Activated CD8-positive, alpha-beta T cell treated with anti-CD3 and anti-CD28 coated beads, Interleukin-2, amount 10 ng/mL, durations not matched to agents 7 days and 5 days (primary cell): ENCODE results near the gene KRTAP10-9. TPM values are rescaled to one million over a fixed set of nuclear protein-coding genes. Genes with fewer than 3 reads are reported as not detected.
A peak's percentile ranks its signal among the peaks of the same experiment; 100 is the strongest.
"Not testable (repeated sequence)": the region's sequence is repeated elsewhere in the genome, so short reads cannot be mapped to it uniquely, and the experiment has no call there.

Experiments used
- ATAC-seq: fragments of 150-1000 bp; cut with Tn5 transposase; one replicate; pipeline ENCODE4 v1.10.0; 2021; ENCODE audit warnings: moderate library complexity
- CTCF ChIA-PET: fragments of 350-600 bp; sonication (Branson Sonifier 250); formaldehyde crosslinking; loops from one replicate; lab custom pipeline; 2021; ENCODE audit warnings: antibody characterized with exemption; lab: Charles Lee
- POLR2A ChIA-PET: fragments of 350-600 bp; sonication (Branson Sonifier 250); formaldehyde crosslinking; loops from one replicate; lab custom pipeline; 2021; ENCODE audit warnings: antibody characterized with exemption; lab: Charles Lee
- DNase-seq: peaks from one replicate; pipeline ENCODE4 v3.0.0-alpha.2; 2020
- H3K27ac Mint-ChIP-seq: one replicate; pipeline ENCODE4 v1.8.0; 2021; ENCODE audit warnings: mild to moderate bottlenecking, mixed read lengths
- H3K27me3 Mint-ChIP-seq: one replicate; pipeline ENCODE4 v1.8.0; 2021; ENCODE audit warnings: low read depth, mixed read lengths
- H3K36me3 Mint-ChIP-seq: one replicate; pipeline ENCODE4 v1.8.0; 2021; ENCODE audit warnings: low read depth, mixed read lengths
- H3K4me1 Mint-ChIP-seq: one replicate; pipeline ENCODE4 v1.8.0; 2021; ENCODE audit warnings: low read depth, mixed read lengths
- H3K4me3 Mint-ChIP-seq: one replicate; pipeline ENCODE4 v1.8.0; 2021; ENCODE audit warnings: mild to moderate bottlenecking, mixed read lengths
- H3K9me3 Mint-ChIP-seq: one replicate; pipeline ENCODE4 v1.8.0; 2022; ENCODE audit warnings: mixed read lengths; ENCODE audit not compliant: insufficient read depth
- total RNA-seq, 2 experiments: library from RNA; stranded (reverse); gene quantifications; one replicate each; pipeline ENCODE4 v1.2.3, GENCODE V29; 2021

KRTAP10-9 gene
- total RNA-seq, 2 experiments from 2014 or later, result not detected

- ATAC-seq, result peak; percentile 98
- peak; percentile 77 for DNase-seq
- H3K9me3 Mint-ChIP-seq, result peaks cover 43% of the 10 kb centered on the region
- CTCF ChIA-PET, result interaction anchor here (0.7 to 2.1 kb wide), 7 partner anchors 8 to 523 kb away, joined by 3 to 7 read pairs (median 4); partner anchors contain the start of gene KRTAP12-3
- POLR2A ChIA-PET, result interaction anchor here (0.8 to 1.2 kb wide), 2 partner anchors 33 to 34 kb away, joined by 3 to 4 read pairs; no protein-coding TSS in a partner anchor
- peak overlapping the region; percentile 89 for H3K27ac Mint-ChIP-seq
- H3K27me3 Mint-ChIP-seq, result no peaks in the 10 kb centered on the region
- peak overlapping the region; percentile 45 for H3K4me3 Mint-ChIP-seq
- peaks cover 33% of the 10 kb centered on the region for H3K36me3 Mint-ChIP-seq
- peaks cover 33% of the 10 kb centered on the region for H3K4me1 Mint-ChIP-seq
Measured at GRCh38 chr21:44618909-44619308, 8.0 kb upstream of the KRTAP10-9 start.

GRCh38 chr21:44619886-44620285, 7.0 kb upstream of the KRTAP10-9 start:
- ChIA-PET POLR2A (no interaction called here), CTCF (interaction anchor here (1.3 to 2.1 kb wide), 2 partner anchors 8 to 38 kb away, joined by 3 to 7 read pairs; partner anchors contain the start of gene KRTAP12-3)
- Mint-ChIP-seq H3K27ac (peak overlapping the region; percentile 10), H3K27me3 (peaks cover 4% of the 10 kb centered on the region), H3K4me1 (peaks cover 33% of the 10 kb centered on the region), H3K36me3 (peaks cover 39% of the 10 kb centered on the region), H3K9me3 (peaks cover 53% of the 10 kb centered on the region), H3K4me3 (no peak overlapping the region)
- no peak for DNase-seq
- no peak for ATAC-seq

GRCh38 chr21:44623575-44623974, 3.3 kb upstream of the KRTAP10-9 start:
- H3K27me3 Mint-ChIP-seq, result peaks cover 4% of the 10 kb centered on the region

GRCh38 chr21:44625756-44626155, 1.1 kb upstream of the KRTAP10-9 start:
- peaks cover 4% of the 10 kb centered on the region for H3K27me3 Mint-ChIP-seq
- ChIA-PET POLR2A (interaction anchor here (0.6 kb wide), 1 partner anchor 24 kb away, joined by 3 read pairs; no protein-coding TSS in a partner anchor), CTCF (interaction anchor here (1.0 kb wide), 1 partner anchor 115 kb away, joined by 3 read pairs; no protein-coding TSS in a partner anchor)
- H3K36me3 Mint-ChIP-seq, result peaks cover 24% of the 10 kb centered on the region
- ATAC-seq, result no peak
- peaks cover 39% of the 10 kb centered on the region for H3K9me3 Mint-ChIP-seq
- H3K27ac Mint-ChIP-seq, result no peak overlapping the region
- peaks cover 13% of the 10 kb centered on the region for H3K4me1 Mint-ChIP-seq
- no peak overlapping the region for H3K4me3 Mint-ChIP-seq
- DNase-seq, result no peak

More at GRCh38 chr21:44623575-44623974, 3.3 kb upstream of the KRTAP10-9 start:
- H3K27ac Mint-ChIP-seq, result no peak overlapping the region
- H3K4me1 Mint-ChIP-seq, result peaks cover 15% of the 10 kb centered on the region
- ATAC-seq (no peak), DNase-seq (no peak)
- peaks cover 33% of the 10 kb centered on the region for H3K36me3 Mint-ChIP-seq
- no peak overlapping the region for H3K4me3 Mint-ChIP-seq
- CTCF ChIA-PET, result no interaction called here
- peaks cover 49% of the 10 kb centered on the region for H3K9me3 Mint-ChIP-seq
- POLR2A ChIA-PET, result no interaction called here

- peaks cover 26% of the 10 kb centered on the region for H3K36me3 Mint-ChIP-seq
- CTCF ChIA-PET, result interaction anchor here (1.0 kb wide), 1 partner anchor 116 kb away, joined by 3 read pairs; no protein-coding TSS in a partner anchor
- POLR2A ChIA-PET, result no interaction called here
- no peak overlapping the region for H3K4me3 Mint-ChIP-seq
- no peak overlapping the region for H3K27ac Mint-ChIP-seq
- peaks cover 4% of the 10 kb centered on the region for H3K27me3 Mint-ChIP-seq
- H3K9me3 Mint-ChIP-seq, result peaks cover 42% of the 10 kb centered on the region
- no peak for DNase-seq
- H3K4me1 Mint-ChIP-seq, result peaks cover 15% of the 10 kb centered on the region
- ATAC-seq, result no peak
Measured at GRCh38 chr21:44626262-44626661, 631 bp upstream of the KRTAP10-9 start.

GRCh38 chr21:44627181-44627822, 409 bp downstream of the KRTAP10-9 start:
- CTCF ChIA-PET, result interaction anchor here (0.9 kb wide), 1 partner anchor 8 kb away, joined by 3 read pairs; no protein-coding TSS in a partner anchor
- H3K27ac Mint-ChIP-seq, result not testable (repeated sequence)
- peaks cover 15% of the 10 kb centered on the region for H3K4me1 Mint-ChIP-seq

GRCh38 chr21:44627831-44628233, 939 bp downstream of the KRTAP10-9 start:
- H3K27ac Mint-ChIP-seq, POLR2A ChIA-PET, ATAC-seq, DNase-seq, H3K27me3 Mint-ChIP-seq, H3K4me3 Mint-ChIP-seq: not testable (repeated sequence)
- peaks cover 32% of the 10 kb centered on the region for H3K36me3 Mint-ChIP-seq
- CTCF ChIA-PET, result interaction anchor here (0.9 kb wide), 1 partner anchor 9 kb away, joined by 3 read pairs; no protein-coding TSS in a partner anchor
- H3K9me3 Mint-ChIP-seq, result peaks cover 48% of the 10 kb centered on the region
- peaks cover 15% of the 10 kb centered on the region for H3K4me1 Mint-ChIP-seq

More at GRCh38 chr21:44627181-44627822, 409 bp downstream of the KRTAP10-9 start:
- DNase-seq, H3K4me3 Mint-ChIP-seq, H3K27me3 Mint-ChIP-seq, POLR2A ChIA-PET, ATAC-seq: not testable (repeated sequence)
- peaks cover 31% of the 10 kb centered on the region for H3K36me3 Mint-ChIP-seq
- H3K9me3 Mint-ChIP-seq, result peaks cover 52% of the 10 kb centered on the region

- H3K27ac Mint-ChIP-seq, result no peak overlapping the region
- peaks cover 29% of the 10 kb centered on the region for H3K36me3 Mint-ChIP-seq
- H3K27me3 Mint-ChIP-seq, result peaks cover 6% of the 10 kb centered on the region
- peaks cover 47% of the 10 kb centered on the region for H3K9me3 Mint-ChIP-seq
- H3K4me1 Mint-ChIP-seq, result peaks cover 15% of the 10 kb centered on the region
- ChIA-PET POLR2A (no interaction called here), CTCF (no interaction called here)
- H3K4me3 Mint-ChIP-seq, result no peak overlapping the region
- ATAC-seq, result no peak
- DNase-seq, result no peak
Measured at GRCh38 chr21:44628707-44629391, 2.0 kb downstream of the KRTAP10-9 start.

- H3K27ac Mint-ChIP-seq, result peak overlapping the region; percentile 23
- H3K9me3 Mint-ChIP-seq, result peaks cover 44% of the 10 kb centered on the region
- peaks cover 23% of the 10 kb centered on the region for H3K36me3 Mint-ChIP-seq
- ChIA-PET CTCF (no interaction called here), POLR2A (interaction anchor here (0.7 kb wide), 1 partner anchor 10 kb away, joined by 3 read pairs; no protein-coding TSS in a partner anchor)
- H3K4me3 Mint-ChIP-seq, result no peak overlapping the region
- H3K4me1 Mint-ChIP-seq, result peaks cover 15% of the 10 kb centered on the region
- no peak for ATAC-seq
- no peak for DNase-seq
- peaks cover 9% of the 10 kb centered on the region for H3K27me3 Mint-ChIP-seq
Measured at GRCh38 chr21:44630440-44630839, 3.5 kb downstream of the KRTAP10-9 start.

- H3K27ac Mint-ChIP-seq, result no peak overlapping the region
- H3K4me1 Mint-ChIP-seq, result peaks cover 14% of the 10 kb centered on the region
- peaks cover 44% of the 10 kb centered on the region for H3K9me3 Mint-ChIP-seq
- peaks cover 9% of the 10 kb centered on the region for H3K27me3 Mint-ChIP-seq
- ATAC-seq, result no peak
- no peak overlapping the region for H3K4me3 Mint-ChIP-seq
- peaks cover 23% of the 10 kb centered on the region for H3K36me3 Mint-ChIP-seq
- ChIA-PET POLR2A (no interaction called here), CTCF (no interaction called here)
- DNase-seq, result no peak
Measured at GRCh38 chr21:44632067-44632466, 5.2 kb downstream of the KRTAP10-9 start.

- DNase-seq, result no peak
- no peak overlapping the region for H3K27ac Mint-ChIP-seq
- peaks cover 45% of the 10 kb centered on the region for H3K9me3 Mint-ChIP-seq
- no peaks in the 10 kb centered on the region for H3K4me1 Mint-ChIP-seq
- ATAC-seq, result no peak
- no peak overlapping the region for H3K4me3 Mint-ChIP-seq
- CTCF ChIA-PET, result no interaction called here
- POLR2A ChIA-PET, result no interaction called here
- H3K27me3 Mint-ChIP-seq, result peaks cover 12% of the 10 kb centered on the region
- peaks cover 8% of the 10 kb centered on the region for H3K36me3 Mint-ChIP-seq
Measured at GRCh38 chr21:44636209-44637017, 9.5 kb downstream of the KRTAP10-9 start.
